H1 (cell line): ENCODE results near the gene WBP11. TPM values are rescaled to one million over a fixed set of nuclear protein-coding genes. Genes with fewer than 3 reads are reported as not detected.

Experiments
- CBX5 ChIP-seq: fragments of 300-800, 300-1000 bp; sonication (generic); IDR thresholded peaks from 2 replicates; pipeline ENCODE4 v1.7.1; 2016; ENCODE audit warnings: antibody characterized with exemption, low read length, low read depth
- CREB1 ChIP-seq: IDR thresholded peaks from 2 replicates; pipeline ENCODE4 v1.6.1; 2012; ENCODE audit warnings: inconsistent platforms
- EP300 ChIP-seq, 2 experiments: IDR thresholded peaks; 1 replicate in 1 of 2; 2 replicates in 1 of 2; pipeline ENCODE4 v1.6.1; 2011 to 2012; ENCODE audit warnings: low read depth in 2 of 2, low read length in 2 of 2, mild to moderate bottlenecking in 2 of 2, borderline replicate concordance in 1 of 2, inconsistent platforms in 1 of 2, moderate library complexity in 1 of 2
- GABPA ChIP-seq: IDR thresholded peaks from 2 replicates; pipeline ENCODE4 v1.6.1; 2011; ENCODE audit warnings: mild to moderate bottlenecking, low read length, moderate library complexity, borderline replicate concordance; ENCODE audit not compliant: insufficient read depth
- NANOG ChIP-seq: IDR thresholded peaks from 2 replicates; pipeline ENCODE4 v1.6.1; 2011; ENCODE audit warnings: low read length, low read depth, mild to moderate bottlenecking, inconsistent platforms; ENCODE audit not compliant: insufficient read depth, poor library complexity, severe bottlenecking
- POLR2AphosphoS5 ChIP-seq: IDR thresholded peaks from 2 replicates; pipeline ENCODE4 v1.6.1; 2011; ENCODE audit warnings: low read depth, low read length
- polyA plus RNA-seq, 7 experiments: library from polyadenylated mRNA; depleted of rRNA in 3 of 7; stranded (reverse) in 5 of 7; unstranded in 2 of 7; fragments of >200 nt in 5 of 7; fragments of 200-250 nt in 2 of 7; gene quantifications; 1 replicate in 5 of 7; 2 replicates in 1 of 7; 4 replicates in 1 of 7; pipeline versions ENCODE4 v1.2.1 to v1.2.3, GENCODE V29; 2011 to 2013; ENCODE audit warnings: missing spikeins in 2 of 7, mixed read lengths in 2 of 7
- total RNA-seq: library from RNA; stranded (reverse); fragmentation: NEBNext Ultra II Directional; extraction: Animal tissue kit (Norgen Biotek cat#: 25700); gene quantifications from 2 replicates; pipeline ENCODE4 v1.2.1, GENCODE V29; 2021

Gene WBP11
- total and polyA plus RNA-seq, 2 of the 8 experiments (the other 6 are each of a cell fraction or from before 2014, with no cell fraction given), result 22.1 to 134 TPM

DNA sequence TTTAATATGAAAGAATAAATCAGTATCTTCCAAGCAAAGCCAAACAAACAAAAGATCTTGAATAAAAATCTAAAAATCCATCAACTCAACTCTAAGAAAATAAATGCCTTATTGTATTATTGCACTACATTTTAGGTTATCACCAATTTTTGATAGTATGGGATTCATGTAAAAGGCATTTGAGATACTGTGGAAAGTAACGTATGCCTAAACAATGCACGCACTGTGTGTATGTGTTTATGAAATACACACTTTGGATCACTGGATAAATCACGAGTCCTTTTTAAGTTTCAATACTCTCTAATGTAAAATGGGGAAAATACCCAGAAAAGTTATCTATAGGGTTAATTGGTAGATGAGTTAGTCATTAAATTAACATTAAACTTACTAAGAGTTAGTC, 17.7 kb downstream of the WBP11 start (continued):
- no peak for TF ChIP-seq EP300 (IDR thresholded peaks at IDR 0.05; ENCODE audit: borderline replicate concordance in 1 of 2, low read depth in 2 of 2, low read length in 2 of 2)
- TF ChIP-seq NANOG, result no peak
- TF ChIP-seq CREB1, result no peak
- no peak for TF ChIP-seq GABPA
- no peak for TF ChIP-seq CBX5
- no peak for TF ChIP-seq POLR2AphosphoS5
